ENCODE data around the gene KRCC1. TPM values are rescaled to one million over a fixed set of nuclear protein-coding genes. Genes with fewer than 3 reads are reported as not detected.
"Not testable (repeated sequence)": the region's sequence is repeated elsewhere in the genome, so short reads cannot be mapped to it uniquely, and the experiment has no call there.

Gene KRCC1
- total and polyA plus RNA-seq, 10 donors: 20.4 to 42.3 (median 27.8) TPM

- H3K27ac ChIP-seq: no peak overlapping the region
- DNase-seq: no peak
- no peaks in the 10 kb centered on the region for H3K9me3 ChIP-seq
- H3K4me3 ChIP-seq: no peak overlapping the region
- no peaks in the 10 kb centered on the region for H3K36me3 ChIP-seq
- peaks cover 0 to 8% (median 0%) of the 10 kb centered on the region in 7 donors for H3K27me3 ChIP-seq (replicated peaks in 1 of 7)
- 82 to 92% (median 90%) methylated on average over 6 of the region's 6 CpGs for WGBS, 5 donors
- intact Hi-C loops (cut with DNase I; ENCODE audit: low total_unique reads): no loop called here
- TF ChIP-seq POLR2A (IDR thresholded peaks at IDR 0.05) (no peak), POLR2AphosphoS5 (IDR thresholded peaks at IDR 0.05) (no peak)
- TF ChIP-seq, protein P1, sequence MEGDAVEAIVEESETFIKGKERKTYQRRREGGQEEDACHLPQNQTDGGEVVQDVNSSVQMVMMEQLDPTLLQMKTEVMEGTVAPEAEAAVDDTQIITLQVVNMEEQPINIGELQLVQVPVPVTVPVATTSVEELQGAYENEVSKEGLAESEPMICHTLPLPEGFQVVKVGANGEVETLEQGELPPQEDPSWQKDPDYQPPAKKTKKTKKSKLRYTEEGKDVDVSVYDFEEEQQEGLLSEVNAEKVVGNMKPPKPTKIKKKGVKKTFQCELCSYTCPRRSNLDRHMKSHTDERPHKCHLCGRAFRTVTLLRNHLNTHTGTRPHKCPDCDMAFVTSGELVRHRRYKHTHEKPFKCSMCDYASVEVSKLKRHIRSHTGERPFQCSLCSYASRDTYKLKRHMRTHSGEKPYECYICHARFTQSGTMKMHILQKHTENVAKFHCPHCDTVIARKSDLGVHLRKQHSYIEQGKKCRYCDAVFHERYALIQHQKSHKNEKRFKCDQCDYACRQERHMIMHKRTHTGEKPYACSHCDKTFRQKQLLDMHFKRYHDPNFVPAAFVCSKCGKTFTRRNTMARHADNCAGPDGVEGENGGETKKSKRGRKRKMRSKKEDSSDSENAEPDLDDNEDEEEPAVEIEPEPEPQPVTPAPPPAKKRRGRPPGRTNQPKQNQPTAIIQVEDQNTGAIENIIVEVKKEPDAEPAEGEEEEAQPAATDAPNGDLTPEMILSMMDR (IDR thresholded peaks at IDR 0.05 in 8 of 11, conservative IDR thresholded peaks at IDR 0.05 in 3 of 11): no peak
- peaks cover 4 to 22% (median 9%) of the 10 kb centered on the region in 6 donors for H3K4me1 ChIP-seq
These were observed 49.8 kb downstream of the KRCC1 start for GRCh38 chr2:88005776-88006175.

- H3K27ac ChIP-seq: no peak overlapping the region
- peaks cover 0 to 8% (median 0%) of the 10 kb centered on the region in 7 donors for H3K27me3 ChIP-seq (replicated peaks in 1 of 7)
- TF ChIP-seq POLR2AphosphoS5 (IDR thresholded peaks at IDR 0.05): no peak
- TF ChIP-seq POLR2A (IDR thresholded peaks at IDR 0.05): no peak
- TF ChIP-seq, protein P1 (IDR thresholded peaks at IDR 0.05 in 8 of 11, conservative IDR thresholded peaks at IDR 0.05 in 3 of 11): no peak
- intact Hi-C loops (cut with DNase I; ENCODE audit: low total_unique reads): no loop called here
- peaks cover 4 to 22% (median 9%) of the 10 kb centered on the region in 6 donors for H3K4me1 ChIP-seq
- H3K4me3 ChIP-seq: no peak overlapping the region
- no peaks in the 10 kb centered on the region for H3K9me3 ChIP-seq
- H3K36me3 ChIP-seq: no peaks in the 10 kb centered on the region
- DNase-seq: peak; percentile 82
- WGBS, 5 donors: 45 to 61% (median 51%) methylated on average over 28 to 34 of the region's 34 CpGs
These were observed 52.4 kb downstream of the KRCC1 start for GRCh38 chr2:88003074-88003755.

- H3K4me1 ChIP-seq: peaks cover 4 to 23% (median 9%) of the 10 kb centered on the region in 6 donors
- peaks cover 0 to 8% (median 0%) of the 10 kb centered on the region in 7 donors for H3K27me3 ChIP-seq (replicated peaks in 1 of 7)
- no peak overlapping the region for H3K27ac ChIP-seq
- H3K9me3 ChIP-seq: no peaks in the 10 kb centered on the region
- no peak overlapping the region for H3K4me3 ChIP-seq
- no peaks in the 10 kb centered on the region for H3K36me3 ChIP-seq
- 78 to 90% (median 88%) methylated on average over 6 of the region's 6 CpGs for WGBS, 5 donors
- DNase-seq: no peak
- TF ChIP-seq, protein P1 (IDR thresholded peaks at IDR 0.05 in 8 of 11, conservative IDR thresholded peaks at IDR 0.05 in 3 of 11): no peak
- TF ChIP-seq POLR2A (IDR thresholded peaks at IDR 0.05) (no peak), POLR2AphosphoS5 (IDR thresholded peaks at IDR 0.05) (no peak)
- intact Hi-C loops (cut with DNase I; ENCODE audit: low total_unique reads): no loop called here
These were observed 53.2 kb downstream of the KRCC1 start for GRCh38 chr2:88002359-88002707.

DNA sequence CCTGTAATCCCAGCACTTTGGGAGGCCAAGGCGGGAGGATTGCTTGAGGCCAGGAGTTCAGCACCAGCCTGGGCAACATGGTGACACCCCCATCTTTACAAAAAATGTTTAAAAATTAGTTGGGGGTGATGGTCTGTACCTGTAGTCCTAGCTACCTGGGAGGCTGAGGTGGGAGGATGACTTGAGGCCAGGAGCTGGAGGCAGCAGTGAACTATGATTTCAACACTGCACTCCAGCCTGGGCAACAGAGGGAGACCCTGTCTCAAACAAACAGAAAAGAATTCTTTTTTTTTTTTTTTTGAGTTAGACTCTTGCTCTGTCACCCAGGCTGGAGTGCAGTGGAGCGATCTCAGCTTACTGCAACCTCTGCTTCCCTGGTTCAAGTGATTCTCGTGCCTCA, 55.1 kb downstream of the KRCC1 start:
- DNase-seq; H3K27ac ChIP-seq; intact Hi-C loops (cut with DNase I; ENCODE audit: low total_unique reads); H3K4me3 ChIP-seq; H3K27me3 ChIP-seq (replicated peaks in 1 of 7); H3K9me3 ChIP-seq; H3K36me3 ChIP-seq: not testable (repeated sequence)
- H3K4me1 ChIP-seq: peaks cover 4 to 41% (median 11%) of the 10 kb centered on the region in 6 donors
- WGBS, 5 donors: 56 to 63% (median 58%) methylated on average over 3 of the region's 3 CpGs
